Keratinocyte (primary cell): ENCODE results near the gene MME. TPM values are rescaled to one million over a fixed set of nuclear protein-coding genes. Genes with fewer than 3 reads are reported as not detected.

Source experiments
- DNase-seq: peaks from one replicate; pipeline ENCODE4 v3.0.0-alpha.2; 2011; ENCODE audit warnings: low read depth, missing footprints, low spot score
- FAIRE-seq: peaks from 2 replicates; lab custom pipeline; 2011; peaks lifted over from hg19 to GRCh38; lab: Jason Lieb, UNC
- H2AFZ ChIP-seq: 2 replicates; pipeline ENCODE4 v1.6.0; 2012; ENCODE audit warnings: low read length, control low read depth, inconsistent platforms; ENCODE audit not compliant: control insufficient read depth
- H3K27ac ChIP-seq: 2 replicates; pipeline ENCODE4 v1.5.1; 2011; ENCODE audit warnings: low read length; ENCODE audit not compliant: control insufficient read depth, insufficient read depth
- H3K27me3 ChIP-seq: 3 replicates; pipeline ENCODE4 v1.6.0; 2011; ENCODE audit warnings: low read length; ENCODE audit not compliant: control insufficient read depth, insufficient read depth; ENCODE audit errors: extremely low read depth
- H3K36me3 ChIP-seq, 2 experiments: 2 replicates in 1 of 2; 3 replicates in 1 of 2; pipeline ENCODE4 v1.5.1; 2011; ENCODE audit warnings: low read length in 2 of 2, mild to moderate bottlenecking in 1 of 2; ENCODE audit not compliant: control insufficient read depth in 2 of 2, insufficient read depth in 2 of 2; ENCODE audit errors: extremely low read depth in 1 of 2
- H3K4me1 ChIP-seq: 3 replicates; pipeline ENCODE4 v1.5.1; 2011; ENCODE audit warnings: low read length; ENCODE audit not compliant: control insufficient read depth, insufficient read depth; ENCODE audit errors: extremely low read depth
- H3K4me2 ChIP-seq: 3 replicates; pipeline ENCODE4 v1.6.0; 2011; ENCODE audit warnings: low read depth, low read length; ENCODE audit not compliant: control insufficient read depth, insufficient read depth; ENCODE audit errors: extremely low read depth
- H3K4me3 ChIP-seq, 3 experiments: fragments of 200-600 bp in 1 of 3; sonication (generic) in 1 of 3; 2 replicates in 2 of 3; 3 replicates in 1 of 3; pipeline ENCODE4 v1.5.1; 2011 to 2016; ENCODE audit warnings: low read length in 3 of 3, mild to moderate bottlenecking in 3 of 3, control low read depth in 2 of 3, inconsistent platforms in 1 of 3, low read depth in 1 of 3, mixed read lengths in 1 of 3, mixed run types in 1 of 3, moderate library complexity in 1 of 3; ENCODE audit not compliant: control insufficient read depth in 2 of 3, insufficient read depth in 2 of 3; ENCODE audit errors: extremely low read depth in 1 of 3
- H3K79me2 ChIP-seq: 2 replicates; pipeline ENCODE4 v1.6.0; 2012; ENCODE audit warnings: low read length; ENCODE audit not compliant: control insufficient read depth, insufficient read depth
- H3K9ac ChIP-seq: 3 replicates; pipeline ENCODE4 v1.6.0; 2011; ENCODE audit warnings: low read length; ENCODE audit not compliant: control insufficient read depth, insufficient read depth; ENCODE audit errors: extremely low read depth
- H3K9me1 ChIP-seq: 3 replicates; pipeline ENCODE4 v1.6.0; 2011; ENCODE audit warnings: low read length; ENCODE audit not compliant: control insufficient read depth, insufficient read depth; ENCODE audit errors: extremely low read depth
- H3K9me3 ChIP-seq: 2 replicates; pipeline ENCODE4 v1.5.1; 2012; ENCODE audit warnings: low read depth, low read length; ENCODE audit not compliant: control insufficient read depth
- H4K20me1 ChIP-seq: 3 replicates; pipeline ENCODE4 v1.6.0; 2011; ENCODE audit warnings: low read length; ENCODE audit not compliant: control insufficient read depth, insufficient read depth; ENCODE audit errors: extremely low read depth
- CTCF ChIP-seq, 3 experiments: IDR thresholded peaks in 1 of 3; conservative IDR thresholded peaks in 1 of 3; optimal IDR thresholded peaks in 1 of 3; 2 replicates in 2 of 3; 3 replicates in 1 of 3; pipeline versions ENCODE3 to v1.5.1; 2011; ENCODE audit warnings: low read length in 3 of 3, mild to moderate bottlenecking in 3 of 3, moderate library complexity in 2 of 3, control low read depth in 1 of 3, inconsistent platforms in 1 of 3; ENCODE audit not compliant: insufficient read depth in 2 of 3; ENCODE audit errors: extremely low read depth in 1 of 3
- EZH2 ChIP-seq: IDR thresholded peaks from one replicate; pipeline ENCODE4 v1.6.1; 2012; ENCODE audit warnings: inconsistent platforms, mild to moderate bottlenecking, low read length, moderate library complexity
- dilution Hi-C: fragments of 300-500 bp; cut with MboI; formaldehyde crosslinking; loops from one replicate; pipeline ENCODE4 v1.7.0; 2020; ENCODE audit warnings: low sequenced_read_pairs; ENCODE audit not compliant: extremely low pct_ligation_motif_present
- polyA plus RNA-seq, 5 experiments: library from polyadenylated mRNA; depleted of rRNA in 3 of 5; stranded (reverse) in 3 of 5; stranded (forward) in 1 of 5; unstranded in 1 of 5; fragments of >200 nt; gene quantifications; 1 replicate in 1 of 5; 2 replicates in 3 of 5; 3 replicates in 1 of 5; pipeline versions ENCODE4 v1.2.1 to v1.2.3, GENCODE V29; 2011 to 2012; ENCODE audit warnings: missing spikeins in 2 of 5, low read depth in 1 of 5, low replicate concordance in 1 of 5

Gene MME
- polyA plus RNA-seq, 1 donor (not counting 4 experiments of a cell fraction or from before 2014, with no cell fraction given) = 2.0 TPM

GRCh38 chr3:155164306-155164705 is 84.2 kb downstream of the MME start:
- Histone ChIP-seq H2AFZ (no peak overlapping the region), H3K27me3 (no peaks in the 10 kb centered on the region), H3K9me1 (no peaks in the 10 kb centered on the region), H3K4me1 (no peaks in the 10 kb centered on the region), H4K20me1 (no peaks in the 10 kb centered on the region), H3K36me3 (no peaks in the 10 kb centered on the region), H3K4me2 (no peak overlapping the region), H3K9ac (no peak overlapping the region), H3K4me3 (no peak overlapping the region), H3K79me2 (no peaks in the 10 kb centered on the region), H3K27ac (no peak overlapping the region), H3K9me3 (no peaks in the 10 kb centered on the region)
- dilution Hi-C loops = no loop called here
- FAIRE-seq (no peak), DNase-seq (no peak)
- TF ChIP-seq EZH2 (no peak), CTCF (optimal IDR thresholded peaks at IDR 0.05 in 1 of 3, IDR thresholded peaks at IDR 0.05 in 1 of 3, conservative IDR thresholded peaks at IDR 0.05 in 1 of 3; ENCODE audit: extremely low read depth in 1 of 3, insufficient read depth in 2 of 3, low read length in 3 of 3) (no peak)

GRCh38 chr3:155166441-155166840 is 86.3 kb downstream of the MME start:
- dilution Hi-C loops = no loop called here

More at GRCh38 chr3:155166441-155166840, 86.3 kb downstream of the MME start:
- Histone ChIP-seq H3K4me3 (no peak overlapping the region), H2AFZ (no peak overlapping the region), H3K27me3 (no peaks in the 10 kb centered on the region), H3K4me2 (no peak overlapping the region), H3K27ac (no peak overlapping the region), H3K9me3 (no peaks in the 10 kb centered on the region), H3K36me3 (no peaks in the 10 kb centered on the region), H4K20me1 (no peaks in the 10 kb centered on the region), H3K79me2 (no peaks in the 10 kb centered on the region), H3K4me1 (no peaks in the 10 kb centered on the region), H3K9me1 (no peaks in the 10 kb centered on the region), H3K9ac (no peak overlapping the region)
- TF ChIP-seq CTCF (optimal IDR thresholded peaks at IDR 0.05 in 1 of 3, IDR thresholded peaks at IDR 0.05 in 1 of 3, conservative IDR thresholded peaks at IDR 0.05 in 1 of 3; ENCODE audit: extremely low read depth in 1 of 3, insufficient read depth in 2 of 3, low read length in 3 of 3) (no peak), EZH2 (no peak)
- no peak for FAIRE-seq
- DNase-seq = no peak
